Activated gamma-delta T cell treated with Interleukin-2 at 50 U/mL for 16 hours (primary cell): ENCODE results near the gene GLRB.
"Not testable (repeated sequence)": the region's sequence is repeated elsewhere in the genome, so short reads cannot be mapped to it uniquely, and the experiment has no call there.

Experiments
- DNase-seq: peaks from one replicate; pipeline ENCODE4 v3.0.0-alpha.2; 2020

Gene GLRB

GRCh38 chr4:157075811-157076577 lies at the start of gene GLRB:
Gene GLRB (plus strand): TSS chr4:157076150. CDS start chr4:157078025, 1,875 bp downstream.
- DNase-seq: no peak

- DNase-seq: no peak
Measured at GRCh38 chr4:157035471-157035870, 40.5 kb upstream of the GLRB start.

- no peak for DNase-seq
Measured at GRCh38 chr4:157040405-157040804, 35.5 kb upstream of the GLRB start.

- no peak for DNase-seq
Measured at GRCh38 chr4:157043131-157043530, 32.8 kb upstream of the GLRB start.

GRCh38 chr4:157045507-157046127 lies 30.3 kb upstream of the GLRB start:
- no peak for DNase-seq

GRCh38 chr4:157048248-157048647 lies 27.7 kb upstream of the GLRB start:
- DNase-seq: no peak

- no peak for DNase-seq
Measured at GRCh38 chr4:157050561-157050960, 25.4 kb upstream of the GLRB start.

- no peak for DNase-seq
Measured at GRCh38 chr4:157052429-157053040, 23.4 kb upstream of the GLRB start.

GRCh38 chr4:157057218-157057617 lies 18.7 kb upstream of the GLRB start:
- no peak for DNase-seq

- not testable (repeated sequence) for DNase-seq
Measured at GRCh38 chr4:157058899-157059298, 17.1 kb upstream of the GLRB start.

- no peak for DNase-seq
Measured at GRCh38 chr4:157072002-157072401, 3.9 kb upstream of the GLRB start.

GRCh38 chr4:157075401-157075800 lies 549 bp upstream of the GLRB start:
- no peak for DNase-seq

GRCh38 chr4:157076578-157076947 lies 613 bp downstream of the GLRB start:
- no peak for DNase-seq

GRCh38 chr4:157079441-157079840 lies 3.5 kb downstream of the GLRB start:
- no peak for DNase-seq

- no peak for DNase-seq
Measured at GRCh38 chr4:157080605-157081004, 4.7 kb downstream of the GLRB start.

- DNase-seq: no peak
Measured at GRCh38 chr4:157095716-157096115, 19.8 kb downstream of the GLRB start.

- no peak for DNase-seq
Measured at GRCh38 chr4:157096439-157096838, 20.5 kb downstream of the GLRB start.

- no peak for DNase-seq
Measured at GRCh38 chr4:157099506-157099905, 23.6 kb downstream of the GLRB start.

GRCh38 chr4:157104541-157104940 lies 28.6 kb downstream of the GLRB start:
- DNase-seq: no peak

GRCh38 chr4:157114671-157115070 lies 38.7 kb downstream of the GLRB start:
- DNase-seq: no peak

GRCh38 chr4:157115613-157116335 lies 39.8 kb downstream of the GLRB start:
- DNase-seq: no peak

GRCh38 chr4:157121401-157121800 lies 45.5 kb downstream of the GLRB start:
- DNase-seq: no peak

GRCh38 chr4:157127571-157127970 lies 51.6 kb downstream of the GLRB start:
- DNase-seq: no peak

GRCh38 chr4:157128395-157128794 lies 52.4 kb downstream of the GLRB start:
- DNase-seq: no peak
